Measurements from ENCODE around the gene MAB21L4.
A peak's percentile ranks its signal among the peaks of the same experiment; 100 is the strongest.

MAB21L4 gene

DNA sequence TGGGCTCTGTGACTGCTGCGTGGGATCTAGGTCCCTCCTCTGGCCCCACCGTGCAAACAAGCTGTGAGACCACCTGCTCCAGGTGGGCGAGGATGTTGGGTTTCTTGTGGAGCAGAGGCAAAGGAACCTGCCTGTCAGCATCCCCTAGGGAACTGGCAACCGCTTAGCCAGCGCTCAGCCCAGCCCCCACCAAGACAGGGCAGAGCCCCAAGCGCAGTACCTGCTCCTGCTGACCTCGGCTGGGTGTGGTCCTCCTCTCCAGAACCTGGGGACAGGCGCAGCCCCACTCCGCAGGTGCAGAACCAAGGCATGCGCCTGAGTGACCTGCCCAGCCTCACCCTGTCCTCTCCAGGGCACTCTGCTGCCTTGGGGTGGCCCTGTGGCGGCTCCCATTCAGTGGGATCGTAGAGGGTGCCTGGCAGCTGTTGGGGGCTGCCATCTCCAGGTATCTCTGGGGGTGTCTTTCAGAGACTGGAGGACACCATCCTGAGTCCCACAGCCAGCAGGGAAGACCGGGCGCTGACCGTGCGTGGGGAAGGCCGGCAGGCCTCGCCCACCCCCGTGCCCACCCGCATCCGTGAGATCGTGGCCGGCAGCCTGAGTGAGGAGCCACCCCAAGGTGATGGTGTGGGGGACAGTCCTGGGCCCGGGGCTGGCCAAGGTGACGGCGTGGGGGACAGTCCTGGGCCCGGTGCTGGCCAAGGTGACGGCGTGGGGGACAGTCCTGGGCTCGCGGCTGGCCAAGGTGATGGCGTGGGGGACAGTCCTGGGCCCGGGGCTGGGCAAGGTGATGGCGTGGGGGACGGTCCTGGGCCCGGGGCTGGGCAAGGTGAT, 22.5 kb upstream of the MAB21L4 start:
- Histone ChIP-seq H3K9me3 (ENCODE audit: insufficient read depth, low read length) (no peaks in the 10 kb centered on the region), H3K4me1 (ENCODE audit: insufficient read depth, insufficient read length) (peaks cover 36% of the 10 kb centered on the region), H3K9ac (ENCODE audit: insufficient read length, low read depth) (no peak overlapping the region), H3K36me3 (ENCODE audit: insufficient read depth, insufficient read length, low read length) (no peaks in the 10 kb centered on the region), H3K4me3 (ENCODE audit: insufficient read length, low read depth) (no peak overlapping the region), H3K27me3 (ENCODE audit: insufficient read depth, insufficient read length) (peaks cover 2% of the 10 kb centered on the region)
- DNase-seq (ENCODE audit: low read depth, low spot score) = no peak
- TF ChIP-seq YY1 (IDR thresholded peaks at IDR 0.05; ENCODE audit: insufficient read depth, insufficient read length) (no peak), SUZ12 (IDR thresholded peaks at IDR 0.05; ENCODE audit: extremely low read depth, insufficient read depth, insufficient read length) (no peak), ZNF274 (IDR thresholded peaks at IDR 0.05; ENCODE audit: low read depth, low read length) (no peak)

DNA sequence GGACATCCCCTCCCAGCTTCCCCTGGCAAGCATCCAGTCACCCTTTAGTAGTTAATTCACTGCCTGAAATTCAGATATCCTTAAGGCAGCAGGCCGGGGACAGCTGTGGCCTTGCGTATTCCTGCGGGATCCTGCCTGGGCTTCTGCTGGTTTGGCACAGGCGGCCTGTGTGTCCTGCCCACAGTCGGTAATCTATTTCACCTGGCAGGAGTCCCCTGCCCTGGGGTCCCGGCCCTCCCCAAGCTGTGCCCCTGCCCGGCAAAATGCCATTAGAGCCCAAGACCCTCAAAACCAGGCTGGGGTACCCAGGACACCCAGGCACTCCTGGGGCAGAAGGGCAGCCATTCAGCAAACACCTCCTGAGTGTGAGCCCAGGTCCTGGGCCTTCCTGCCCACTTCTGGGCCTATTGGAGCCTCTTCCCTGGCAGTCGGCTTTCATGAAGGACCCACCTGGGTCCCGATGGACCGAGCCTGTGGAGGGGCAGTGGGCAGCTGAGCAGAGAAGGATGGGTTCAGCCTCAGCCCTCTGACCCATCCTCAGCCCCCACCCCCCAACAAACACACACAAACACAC, 21.8 kb upstream of the MAB21L4 start:
- TF ChIP-seq SUZ12 (IDR thresholded peaks at IDR 0.05; ENCODE audit: extremely low read depth, insufficient read depth, insufficient read length) (no peak), YY1 (IDR thresholded peaks at IDR 0.05; ENCODE audit: insufficient read depth, insufficient read length) (no peak), ZNF274 (IDR thresholded peaks at IDR 0.05; ENCODE audit: low read depth, low read length) (no peak)
- peaks cover 2% of the 10 kb centered on the region for H3K27me3 ChIP-seq (ENCODE audit: insufficient read depth, insufficient read length)
- H3K4me3 ChIP-seq (ENCODE audit: insufficient read length, low read depth) = no peak overlapping the region
- no peaks in the 10 kb centered on the region for H3K36me3 ChIP-seq (ENCODE audit: insufficient read depth, insufficient read length, low read length)
- peaks cover 32% of the 10 kb centered on the region for H3K4me1 ChIP-seq (ENCODE audit: insufficient read depth, insufficient read length)
- no peaks in the 10 kb centered on the region for H3K9me3 ChIP-seq (ENCODE audit: insufficient read depth, low read length)
- H3K9ac ChIP-seq (ENCODE audit: insufficient read length, low read depth) = no peak overlapping the region
- no peak for DNase-seq (ENCODE audit: low read depth, low spot score)

DNA sequence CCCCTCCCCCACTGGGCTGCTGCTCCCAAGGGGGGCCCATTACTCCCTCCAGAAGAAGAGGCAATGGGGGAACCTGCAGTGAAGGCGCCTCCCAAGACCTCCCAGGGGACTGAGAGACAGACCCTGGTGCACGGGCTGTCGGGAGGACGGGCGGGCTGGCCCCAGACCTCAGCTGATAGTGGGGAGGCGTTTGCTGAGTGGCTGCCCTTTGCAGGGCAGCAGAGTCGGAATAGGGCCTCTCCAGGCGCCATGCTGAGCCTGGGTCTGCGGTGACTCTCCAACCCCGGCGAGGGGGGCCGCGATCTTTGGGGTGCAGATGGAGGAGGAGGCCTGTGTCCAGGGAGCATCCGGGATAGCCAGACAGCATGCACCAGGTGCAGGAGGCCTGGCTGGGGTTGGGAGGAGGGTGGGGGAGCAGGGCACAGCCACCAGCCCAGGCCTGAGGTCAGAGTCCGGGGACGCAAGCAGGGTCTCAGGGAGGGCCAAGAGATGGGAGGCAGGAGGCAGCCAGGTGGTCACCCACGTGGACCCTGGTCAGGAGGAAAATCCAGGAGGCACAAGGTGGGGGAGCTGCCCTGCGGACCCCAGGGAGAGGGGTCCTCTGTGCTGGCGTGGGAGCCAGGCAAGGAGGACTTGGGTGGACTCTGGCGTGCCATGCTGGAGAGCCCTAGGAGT, 21.2 kb upstream of the MAB21L4 start:
- Histone ChIP-seq H3K27me3 (ENCODE audit: insufficient read depth, insufficient read length) (peaks cover 2% of the 10 kb centered on the region), H3K36me3 (ENCODE audit: insufficient read depth, insufficient read length, low read length) (no peaks in the 10 kb centered on the region), H3K9me3 (ENCODE audit: insufficient read depth, low read length) (no peaks in the 10 kb centered on the region), H3K9ac (ENCODE audit: insufficient read length, low read depth) (peak overlapping the region; percentile 18), H3K4me3 (ENCODE audit: insufficient read length, low read depth) (no peak overlapping the region), H3K4me1 (ENCODE audit: insufficient read depth, insufficient read length) (peaks cover 29% of the 10 kb centered on the region)
- no peak for TF ChIP-seq SUZ12 (IDR thresholded peaks at IDR 0.05; ENCODE audit: extremely low read depth, insufficient read depth, insufficient read length)
- TF ChIP-seq ZNF274 (IDR thresholded peaks at IDR 0.05; ENCODE audit: low read depth, low read length) = no peak
- TF ChIP-seq YY1 (IDR thresholded peaks at IDR 0.05; ENCODE audit: insufficient read depth, insufficient read length) = no peak
- DNase-seq (ENCODE audit: low read depth, low spot score) = no peak

DNA sequence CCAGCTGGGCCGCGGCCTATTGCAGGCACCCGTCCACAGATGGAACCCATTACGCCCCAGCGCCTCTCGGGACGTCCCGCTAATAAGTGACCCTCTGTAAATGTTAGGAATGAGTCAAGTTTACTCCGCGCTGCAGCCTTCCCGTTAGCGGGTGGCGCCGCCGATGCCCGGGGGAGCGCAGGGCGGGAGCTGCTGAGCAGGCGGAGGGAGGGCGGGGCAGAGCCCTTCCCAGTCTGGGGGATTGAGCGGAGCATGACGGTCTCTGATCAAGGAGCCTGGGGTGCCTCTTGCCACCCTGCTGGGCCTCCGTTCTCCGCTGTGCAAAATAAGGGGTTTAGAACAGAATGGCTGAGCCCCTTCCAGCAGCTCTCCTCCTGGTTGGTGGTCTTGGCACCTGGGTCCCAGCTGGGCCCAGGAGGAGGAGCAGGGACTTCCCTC, 20.6 kb upstream of the MAB21L4 start:
- TF ChIP-seq ZNF274 (IDR thresholded peaks at IDR 0.05; ENCODE audit: low read depth, low read length) (no peak), SUZ12 (IDR thresholded peaks at IDR 0.05; ENCODE audit: extremely low read depth, insufficient read depth, insufficient read length) (no peak), YY1 (IDR thresholded peaks at IDR 0.05; ENCODE audit: insufficient read depth, insufficient read length) (no peak)

DNA sequence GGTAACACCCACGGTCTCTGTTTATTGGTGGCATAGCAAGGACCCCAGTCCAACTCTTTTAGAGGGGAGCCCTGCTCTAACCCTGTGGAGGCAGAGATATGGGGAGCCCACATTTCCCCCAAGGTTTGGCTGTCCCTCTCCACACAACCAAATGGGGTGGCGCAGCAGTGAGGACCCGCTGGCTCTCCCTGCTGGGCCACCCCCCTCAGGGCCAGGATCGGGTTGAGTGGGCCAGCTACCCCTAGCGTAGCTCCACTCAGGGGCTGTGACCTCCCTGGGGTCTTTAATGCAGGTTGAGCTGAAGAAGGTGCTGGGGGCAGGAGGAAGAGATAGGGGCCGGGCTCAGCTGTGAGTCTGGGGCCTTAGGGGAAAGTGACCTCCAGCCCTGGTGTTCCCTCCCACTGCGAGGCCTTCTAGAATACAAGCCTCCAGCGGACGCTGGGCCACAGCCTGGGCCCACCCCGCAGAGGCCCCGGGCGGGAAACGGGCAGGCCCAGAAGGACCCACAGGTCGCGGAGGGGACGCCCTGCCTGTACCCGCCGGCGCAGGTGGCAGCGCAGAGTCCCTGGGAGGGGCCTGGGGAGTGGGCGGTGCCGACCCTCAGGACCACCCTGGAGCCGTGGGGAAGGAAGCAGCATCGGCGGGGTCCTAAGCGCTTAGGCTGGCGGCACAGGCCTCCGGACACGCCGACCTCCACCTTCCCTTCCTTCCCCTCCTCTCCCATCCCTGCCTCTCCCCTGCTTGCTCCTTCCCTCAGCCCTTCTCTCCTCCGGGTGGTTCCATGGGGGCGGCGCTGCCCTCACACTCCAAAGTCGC, 19.8 kb upstream of the MAB21L4 start:
- H3K27me3 ChIP-seq (ENCODE audit: insufficient read depth, insufficient read length) = peaks cover 2% of the 10 kb centered on the region
- H3K9me3 ChIP-seq (ENCODE audit: insufficient read depth, low read length) = no peaks in the 10 kb centered on the region
- H3K9ac ChIP-seq (ENCODE audit: insufficient read length, low read depth) = no peak overlapping the region
- H3K4me1 ChIP-seq (ENCODE audit: insufficient read depth, insufficient read length) = peaks cover 25% of the 10 kb centered on the region
- no peak for DNase-seq (ENCODE audit: low read depth, low spot score)
- H3K4me3 ChIP-seq (ENCODE audit: insufficient read length, low read depth) = peak overlapping the region; percentile 20
- H3K36me3 ChIP-seq (ENCODE audit: insufficient read depth, insufficient read length, low read length) = no peaks in the 10 kb centered on the region
- no peak for TF ChIP-seq SUZ12 (IDR thresholded peaks at IDR 0.05; ENCODE audit: extremely low read depth, insufficient read depth, insufficient read length)
- no peak for TF ChIP-seq YY1 (IDR thresholded peaks at IDR 0.05; ENCODE audit: insufficient read depth, insufficient read length)
- TF ChIP-seq ZNF274 (IDR thresholded peaks at IDR 0.05; ENCODE audit: low read depth, low read length) = no peak

More for the DNA sequence above, 20.6 kb upstream of the MAB21L4 start:
- Histone ChIP-seq H3K4me3 (ENCODE audit: insufficient read length, low read depth) (no peak overlapping the region), H3K27me3 (ENCODE audit: insufficient read depth, insufficient read length) (peaks cover 2% of the 10 kb centered on the region), H3K9ac (ENCODE audit: insufficient read length, low read depth) (no peak overlapping the region), H3K9me3 (ENCODE audit: insufficient read depth, low read length) (no peaks in the 10 kb centered on the region), H3K36me3 (ENCODE audit: insufficient read depth, insufficient read length, low read length) (no peaks in the 10 kb centered on the region), H3K4me1 (ENCODE audit: insufficient read depth, insufficient read length) (peaks cover 25% of the 10 kb centered on the region)
- DNase-seq (ENCODE audit: low read depth, low spot score) = no peak

DNA sequence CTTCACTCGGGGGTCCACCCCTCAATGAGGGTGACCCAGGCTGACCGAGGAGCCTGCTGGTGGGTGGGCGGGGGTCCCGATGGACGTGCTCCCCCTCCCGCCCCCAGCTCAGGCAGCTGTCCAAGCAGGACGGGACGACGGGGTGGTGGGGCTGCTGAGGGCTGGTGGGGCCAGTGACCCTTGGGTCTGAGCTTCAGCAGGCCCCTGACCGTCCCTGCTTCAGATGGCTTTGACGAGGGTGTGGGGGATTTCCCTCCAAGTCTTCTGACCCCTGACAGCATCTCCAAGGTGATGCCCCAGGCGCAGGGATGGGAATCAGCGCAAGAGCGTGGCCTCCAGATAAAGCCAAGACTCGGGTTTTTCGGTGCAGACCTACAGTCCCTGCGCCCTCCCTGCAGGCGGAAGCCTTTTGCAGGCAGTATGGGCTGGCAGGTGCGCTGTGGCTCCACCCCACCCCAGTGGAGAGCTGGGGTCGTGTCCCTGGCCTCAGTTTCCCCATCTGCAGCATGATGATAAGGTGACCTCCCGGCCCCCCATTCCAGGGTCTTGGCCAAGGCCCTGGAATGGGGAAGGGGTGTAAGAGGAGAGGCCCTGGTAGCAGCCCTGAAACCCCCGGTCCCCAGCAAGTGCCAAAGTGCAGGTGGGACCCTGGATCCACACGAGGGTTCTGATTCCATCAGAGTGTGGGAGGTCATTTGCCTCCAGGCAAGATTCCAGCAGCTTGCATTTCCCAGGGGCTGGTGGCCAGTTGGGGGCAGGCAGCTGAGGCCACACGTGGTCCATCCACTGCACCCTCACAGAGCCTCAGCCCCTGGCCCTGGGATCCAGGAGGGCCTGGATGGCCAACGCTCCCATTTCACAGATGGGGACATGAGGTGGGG, 18.9 kb upstream of the MAB21L4 start:
- Histone ChIP-seq H3K9ac (ENCODE audit: insufficient read length, low read depth) (no peak overlapping the region), H3K4me1 (ENCODE audit: insufficient read depth, insufficient read length) (peaks cover 25% of the 10 kb centered on the region), H3K27me3 (ENCODE audit: insufficient read depth, insufficient read length) (peaks cover 2% of the 10 kb centered on the region), H3K36me3 (ENCODE audit: insufficient read depth, insufficient read length, low read length) (no peaks in the 10 kb centered on the region), H3K4me3 (ENCODE audit: insufficient read length, low read depth) (no peak overlapping the region), H3K9me3 (ENCODE audit: insufficient read depth, low read length) (no peaks in the 10 kb centered on the region)
- no peak for DNase-seq (ENCODE audit: low read depth, low spot score)
- no peak for TF ChIP-seq SUZ12 (IDR thresholded peaks at IDR 0.05; ENCODE audit: extremely low read depth, insufficient read depth, insufficient read length)
- no peak for TF ChIP-seq ZNF274 (IDR thresholded peaks at IDR 0.05; ENCODE audit: low read depth, low read length)
- TF ChIP-seq YY1 (IDR thresholded peaks at IDR 0.05; ENCODE audit: insufficient read depth, insufficient read length) = no peak
